HCT116 (cell line): ENCODE results near the gene NEURL1B. TPM values are rescaled to one million over a fixed set of nuclear protein-coding genes. Genes with fewer than 3 reads are reported as not detected.

Source experiments
- ATAC-seq: fragments of 200-7000 bp; cut with Tn5 transposase; 2 replicates; pipeline ENCODE4 v1.9.1; 2020; ENCODE audit warnings: mild to moderate bottlenecking, moderate library complexity
- BruUV-seq: library from RNA; stranded (reverse); fragments of 400-500 nt; replicated peaks from 2 replicates; lab custom pipeline; 2021; lab: Mats Ljungman, UMichigan
- CTCF ChIA-PET: fragments of 300-600 bp; sonication (Branson Sonifier 250); formaldehyde crosslinking; loops from one replicate; lab custom pipeline; 2021; ENCODE audit warnings: antibody characterized with exemption; lab: Charles Lee
- POLR2A ChIA-PET: fragments of 300-600, 350-600 bp; sonication (Branson Sonifier 250); formaldehyde crosslinking; loops from one replicate; lab custom pipeline; 2021; ENCODE audit warnings: antibody characterized with exemption; lab: Charles Lee
- RAD21 ChIA-PET, 2 experiments: fragments of 300-600 bp; sonication (Branson Sonifier 250); formaldehyde crosslinking; loops; one replicate each; lab custom pipeline; 2023; ENCODE audit warnings: low total read pairs in 2 of 2; ENCODE audit not compliant: uncharacterized antibody in 2 of 2, unreplicated experiment in 2 of 2, low non-redundant PET in 1 of 2; lab: Charles Lee
- DNase-seq: peaks from one replicate; pipeline ENCODE4 v3.0.0-alpha.2; 2010; ENCODE audit warnings: low read depth, low spot score
- H2AFZ ChIP-seq: fragments of 200-600 bp; shearing (Covaris generic), sonication (generic); 2 replicates; pipeline ENCODE4 v1.6.1; 2017; ENCODE audit warnings: low read depth, mixed run types, mixed read lengths, antibody characterized with exemption, low read length; ENCODE audit not compliant: poor library complexity, severe bottlenecking
- H3K27ac ChIP-seq: 2 replicates; pipeline ENCODE4 v1.5.1; 2012; ENCODE audit warnings: low read depth, low read length
- H3K27me3 ChIP-seq: fragments of 200-600 bp; sonication (generic); 2 replicates; pipeline ENCODE4 v1.6.1; 2016; ENCODE audit warnings: mixed run types, low read length, mixed read lengths; ENCODE audit not compliant: insufficient read depth
- H3K36me3 ChIP-seq, 2 experiments: fragments of 200-500 bp in 1 of 2; fragments of 200-600 bp in 1 of 2; sonication (Bioruptor generic) in 1 of 2; sonication (generic) in 1 of 2; 2 replicates each; pipeline versions ENCODE4 v1.5.1 to v1.6.1; 2014 to 2016; ENCODE audit warnings: low read length in 2 of 2, inconsistent platforms in 1 of 2, mixed read lengths in 1 of 2, mixed run types in 1 of 2; ENCODE audit not compliant: insufficient read depth in 2 of 2, control insufficient read depth in 1 of 2
- H3K4me1 ChIP-seq, 2 experiments: fragments of 200-600 bp in 1 of 2; sonication (generic) in 1 of 2; 2 replicates each; pipeline versions ENCODE4 v1.5.1 to v1.6.1; 2012 to 2017; ENCODE audit warnings: low read length in 2 of 2, inconsistent platforms in 1 of 2, mild to moderate bottlenecking in 1 of 2, mixed read lengths in 1 of 2, mixed run types in 1 of 2, moderate library complexity in 1 of 2; ENCODE audit not compliant: insufficient read depth in 2 of 2, control insufficient read depth in 1 of 2
- H3K4me2 ChIP-seq: fragments of 200-600 bp; sonication (generic); 2 replicates; pipeline ENCODE4 v1.6.1; 2017; ENCODE audit warnings: mixed run types, low read length, mixed read lengths
- H3K4me3 ChIP-seq, 2 experiments: fragments of 200-600 bp in 1 of 2; sonication (generic) in 1 of 2; replicated peaks in 1 of 2; 2 replicates each; pipeline ENCODE4 v1.5.1; 2011 to 2016; ENCODE audit warnings: low read length in 2 of 2, control low read depth in 1 of 2, low read depth in 1 of 2, mild to moderate bottlenecking in 1 of 2, mixed read lengths in 1 of 2, mixed run types in 1 of 2
- H3K79me2 ChIP-seq: fragments of 200-600 bp; sonication (generic); 2 replicates; pipeline ENCODE4 v1.6.1; 2017; ENCODE audit warnings: mild to moderate bottlenecking, mixed run types, low read length, moderate library complexity, mixed read lengths; ENCODE audit not compliant: insufficient read depth
- H3K9ac ChIP-seq: fragments of 200-600 bp; sonication (generic); 2 replicates; pipeline ENCODE4 v1.6.1; 2016; ENCODE audit warnings: low read length, mixed read lengths
- H3K9me2 ChIP-seq: fragments of 200-600 bp; sonication (generic), shearing (Covaris generic); 2 replicates; pipeline ENCODE4 v1.6.1; 2017; ENCODE audit warnings: mixed run types, mild to moderate bottlenecking, moderate library complexity; ENCODE audit not compliant: insufficient read depth
- H3K9me3 ChIP-seq, 2 experiments: fragments of 200-500 bp in 1 of 2; fragments of 200-600 bp in 1 of 2; sonication (Bioruptor generic) in 1 of 2; sonication (generic) in 1 of 2; 2 replicates each; pipeline ENCODE4 v1.6.1; 2014 to 2017; ENCODE audit warnings: low read length in 2 of 2, mixed read lengths in 2 of 2, inconsistent platforms in 1 of 2, low read depth in 1 of 2, mild to moderate bottlenecking in 1 of 2, mixed run types in 1 of 2, moderate library complexity in 1 of 2; ENCODE audit not compliant: control insufficient read depth in 1 of 2, insufficient read depth in 1 of 2
- H4K20me1 ChIP-seq: fragments of 200-600 bp; sonication (generic), shearing (Covaris generic); 2 replicates; pipeline ENCODE4 v1.6.1; 2017; ENCODE audit warnings: mixed run types, mild to moderate bottlenecking, moderate library complexity; ENCODE audit not compliant: insufficient read depth
- CBX3 ChIP-seq: IDR thresholded peaks from 2 replicates; pipeline ENCODE4 v1.6.1; 2012; ENCODE audit warnings: low read depth
- CEBPB ChIP-seq: IDR thresholded peaks from 2 replicates; pipeline ENCODE4 v1.6.1; 2012; ENCODE audit warnings: low read depth
- EGR1 ChIP-seq: IDR thresholded peaks from 2 replicates; pipeline ENCODE4 v1.6.1; 2012; ENCODE audit warnings: low read depth
- ELF1 ChIP-seq: IDR thresholded peaks from 2 replicates; pipeline ENCODE4 v1.6.1; 2012; ENCODE audit warnings: low read depth, borderline replicate concordance
- EZH2 ChIP-seq: fragments of 200-600 bp; sonication (generic); IDR thresholded peaks from 2 replicates; pipeline ENCODE4 v1.6.1; 2017; ENCODE audit warnings: antibody characterized with exemption, mixed run types
- EZH2phosphoT487 ChIP-seq: fragments of 200-600 bp; IDR thresholded peaks from 2 replicates; pipeline ENCODE4 v1.6.1; 2018; ENCODE audit warnings: antibody characterized with exemption, borderline replicate concordance
- FOSL1 ChIP-seq: IDR thresholded peaks from 2 replicates; pipeline ENCODE4 v1.6.1; 2012; ENCODE audit warnings: low read depth
- JUND ChIP-seq: IDR thresholded peaks from 2 replicates; pipeline ENCODE4 v1.6.1; 2012
- POLR2A ChIP-seq: IDR thresholded peaks from 2 replicates; pipeline ENCODE4 v1.7.0; 2011; ENCODE audit warnings: borderline replicate concordance; ENCODE audit not compliant: insufficient read depth, insufficient read length; ENCODE audit errors: extremely low read depth
- SIN3A ChIP-seq: IDR thresholded peaks from 2 replicates; pipeline ENCODE4 v1.6.1; 2012; ENCODE audit warnings: low read depth
- SP1 ChIP-seq: IDR thresholded peaks from 2 replicates; pipeline ENCODE4 v1.6.1; 2012; ENCODE audit warnings: low read depth
- SRF ChIP-seq: IDR thresholded peaks from 2 replicates; pipeline ENCODE4 v1.6.1; 2012; ENCODE audit warnings: low read depth
- TCF7L2 ChIP-seq: IDR thresholded peaks from 2 replicates; pipeline ENCODE4 v1.7.0; 2011; ENCODE audit warnings: borderline replicate concordance, inconsistent platforms; ENCODE audit not compliant: insufficient read depth, insufficient read length; ENCODE audit errors: extremely low read depth
- YY1 ChIP-seq: IDR thresholded peaks from 2 replicates; pipeline ENCODE4 v1.6.1; 2011; ENCODE audit warnings: low read length, low read depth, moderate library complexity, mild to moderate bottlenecking; ENCODE audit not compliant: insufficient replicate concordance; ENCODE audit errors: extremely low read depth
- ZNF274 ChIP-seq: fragments of 200-500 bp; sonication (Bioruptor generic); IDR thresholded peaks from 2 replicates; pipeline ENCODE4 v1.6.1; 2014; ENCODE audit warnings: mild to moderate bottlenecking, low read depth, low read length, inconsistent platforms
- intact Hi-C: fragments of 100-400 bp; cut with micrococcal nuclease; formaldehyde crosslinking; loops from 2 replicates; pipeline ENCODE4 v1.10.0; 2022
- total RNA-seq: library from RNA; stranded (reverse); gene quantifications from one replicate; pipeline ENCODE4 v1.2.1, GENCODE V29; 2021; ENCODE audit not compliant: unreplicated experiment
- TF ChIP-seq, protein P1 (sequence below): IDR thresholded peaks from 2 replicates; pipeline ENCODE4 v1.6.1; 2012
- TF ChIP-seq, protein P2 (sequence below): IDR thresholded peaks from 2 replicates; pipeline ENCODE4 v1.6.1; 2011; ENCODE audit warnings: mild to moderate bottlenecking, low read length, moderate library complexity; ENCODE audit not compliant: insufficient replicate concordance; ENCODE audit errors: extremely low read depth
- TF ChIP-seq, protein P3 (sequence below): IDR thresholded peaks from 2 replicates; pipeline ENCODE4 v1.6.1; 2012; ENCODE audit warnings: low read depth
- TF ChIP-seq, protein P4 (sequence below): IDR thresholded peaks from 2 replicates; pipeline ENCODE4 v1.6.1; 2012

Gene NEURL1B
- total RNA-seq, 1 experiment from 2014 or later: 5.8 TPM

DNA sequence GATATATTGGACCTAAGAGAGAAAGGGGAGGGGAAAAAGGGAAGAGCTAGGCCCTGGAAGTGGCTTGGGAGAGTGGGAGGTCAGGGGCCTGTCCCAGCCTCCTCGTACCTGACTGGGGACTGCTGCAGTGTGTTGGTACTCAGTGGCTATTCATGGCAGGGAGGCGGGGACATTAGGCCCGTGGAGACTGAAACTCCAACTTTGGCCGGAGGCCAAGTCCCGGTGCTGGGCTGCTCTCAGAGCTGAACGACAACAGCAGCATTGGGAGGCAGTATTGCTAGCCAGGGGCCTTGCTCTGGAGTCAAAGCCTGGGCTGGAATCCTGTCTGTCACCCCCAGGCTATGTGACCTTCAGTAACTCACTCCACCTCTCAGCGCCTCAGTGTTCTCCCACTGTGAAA, 37.8 kb downstream of the NEURL1B start:
- no peaks in the 10 kb centered on the region for H3K27me3 ChIP-seq
- BruUV-seq: no TSS peak

More for the DNA sequence above, 37.8 kb downstream of the NEURL1B start:
- no peak for DNase-seq
- TF ChIP-seq EGR1 (no peak), EZH2phosphoT487 (no peak), CBX3 (no peak), POLR2A (no peak), YY1 (no peak), CEBPB (no peak), EZH2 (no peak), SP1 (no peak), ELF1 (no peak), SIN3A (no peak), TCF7L2 (no peak), SRF (no peak), JUND (no peak), ZNF274 (no peak), FOSL1 (no peak)
- TF ChIP-seq, protein P1, sequence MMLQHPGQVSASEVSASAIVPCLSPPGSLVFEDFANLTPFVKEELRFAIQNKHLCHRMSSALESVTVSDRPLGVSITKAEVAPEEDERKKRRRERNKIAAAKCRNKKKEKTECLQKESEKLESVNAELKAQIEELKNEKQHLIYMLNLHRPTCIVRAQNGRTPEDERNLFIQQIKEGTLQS: no peak
- TF ChIP-seq, protein P2, sequence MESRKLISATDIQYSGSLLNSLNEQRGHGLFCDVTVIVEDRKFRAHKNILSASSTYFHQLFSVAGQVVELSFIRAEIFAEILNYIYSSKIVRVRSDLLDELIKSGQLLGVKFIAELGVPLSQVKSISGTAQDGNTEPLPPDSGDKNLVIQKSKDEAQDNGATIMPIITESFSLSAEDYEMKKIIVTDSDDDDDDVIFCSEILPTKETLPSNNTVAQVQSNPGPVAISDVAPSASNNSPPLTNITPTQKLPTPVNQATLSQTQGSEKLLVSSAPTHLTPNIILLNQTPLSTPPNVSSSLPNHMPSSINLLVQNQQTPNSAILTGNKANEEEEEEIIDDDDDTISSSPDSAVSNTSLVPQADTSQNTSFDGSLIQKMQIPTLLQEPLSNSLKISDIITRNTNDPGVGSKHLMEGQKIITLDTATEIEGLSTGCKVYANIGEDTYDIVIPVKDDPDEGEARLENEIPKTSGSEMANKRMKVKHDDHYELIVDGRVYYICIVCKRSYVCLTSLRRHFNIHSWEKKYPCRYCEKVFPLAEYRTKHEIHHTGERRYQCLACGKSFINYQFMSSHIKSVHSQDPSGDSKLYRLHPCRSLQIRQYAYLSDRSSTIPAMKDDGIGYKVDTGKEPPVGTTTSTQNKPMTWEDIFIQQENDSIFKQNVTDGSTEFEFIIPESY: no peak
- TF ChIP-seq, protein P3, sequence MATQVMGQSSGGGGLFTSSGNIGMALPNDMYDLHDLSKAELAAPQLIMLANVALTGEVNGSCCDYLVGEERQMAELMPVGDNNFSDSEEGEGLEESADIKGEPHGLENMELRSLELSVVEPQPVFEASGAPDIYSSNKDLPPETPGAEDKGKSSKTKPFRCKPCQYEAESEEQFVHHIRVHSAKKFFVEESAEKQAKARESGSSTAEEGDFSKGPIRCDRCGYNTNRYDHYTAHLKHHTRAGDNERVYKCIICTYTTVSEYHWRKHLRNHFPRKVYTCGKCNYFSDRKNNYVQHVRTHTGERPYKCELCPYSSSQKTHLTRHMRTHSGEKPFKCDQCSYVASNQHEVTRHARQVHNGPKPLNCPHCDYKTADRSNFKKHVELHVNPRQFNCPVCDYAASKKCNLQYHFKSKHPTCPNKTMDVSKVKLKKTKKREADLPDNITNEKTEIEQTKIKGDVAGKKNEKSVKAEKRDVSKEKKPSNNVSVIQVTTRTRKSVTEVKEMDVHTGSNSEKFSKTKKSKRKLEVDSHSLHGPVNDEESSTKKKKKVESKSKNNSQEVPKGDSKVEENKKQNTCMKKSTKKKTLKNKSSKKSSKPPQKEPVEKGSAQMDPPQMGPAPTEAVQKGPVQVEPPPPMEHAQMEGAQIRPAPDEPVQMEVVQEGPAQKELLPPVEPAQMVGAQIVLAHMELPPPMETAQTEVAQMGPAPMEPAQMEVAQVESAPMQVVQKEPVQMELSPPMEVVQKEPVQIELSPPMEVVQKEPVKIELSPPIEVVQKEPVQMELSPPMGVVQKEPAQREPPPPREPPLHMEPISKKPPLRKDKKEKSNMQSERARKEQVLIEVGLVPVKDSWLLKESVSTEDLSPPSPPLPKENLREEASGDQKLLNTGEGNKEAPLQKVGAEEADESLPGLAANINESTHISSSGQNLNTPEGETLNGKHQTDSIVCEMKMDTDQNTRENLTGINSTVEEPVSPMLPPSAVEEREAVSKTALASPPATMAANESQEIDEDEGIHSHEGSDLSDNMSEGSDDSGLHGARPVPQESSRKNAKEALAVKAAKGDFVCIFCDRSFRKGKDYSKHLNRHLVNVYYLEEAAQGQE: no peak
- TF ChIP-seq, protein P4, sequence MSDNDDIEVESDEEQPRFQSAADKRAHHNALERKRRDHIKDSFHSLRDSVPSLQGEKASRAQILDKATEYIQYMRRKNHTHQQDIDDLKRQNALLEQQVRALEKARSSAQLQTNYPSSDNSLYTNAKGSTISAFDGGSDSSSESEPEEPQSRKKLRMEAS: no peak
- Histone ChIP-seq H3K27ac (no peak overlapping the region), H3K9me3 (no peaks in the 10 kb centered on the region), H3K79me2 (no peaks in the 10 kb centered on the region), H3K9ac (no peak overlapping the region), H4K20me1 (no peaks in the 10 kb centered on the region), H3K4me1 (peaks cover 7 to 8% of the 10 kb centered on the region in 2 experiments; a peak in 2 of 4 replicates), H3K4me3 (no peak overlapping the region), H2AFZ (no peak overlapping the region), H3K36me3 (no peaks in the 10 kb centered on the region), H3K4me2 (no peak overlapping the region), H3K9me2 (no peaks in the 10 kb centered on the region)
- ChIA-PET CTCF (no interaction called here), RAD21 (no interaction called here), POLR2A (no interaction called here)
- intact Hi-C loops: no loop called here
- ATAC-seq: no peak
